ENCODE results near the gene RSPRY1. TPM values are rescaled to one million over a fixed set of nuclear protein-coding genes. Genes with fewer than 3 reads are reported as not detected.
"Not testable (repeated sequence)": the region's sequence is repeated elsewhere in the genome, so short reads cannot be mapped to it uniquely, and the experiment has no call there.

RSPRY1 gene
- total RNA-seq, 2 experiments from 2014 or later, result 32.6 to 33.7 TPM

DNA sequence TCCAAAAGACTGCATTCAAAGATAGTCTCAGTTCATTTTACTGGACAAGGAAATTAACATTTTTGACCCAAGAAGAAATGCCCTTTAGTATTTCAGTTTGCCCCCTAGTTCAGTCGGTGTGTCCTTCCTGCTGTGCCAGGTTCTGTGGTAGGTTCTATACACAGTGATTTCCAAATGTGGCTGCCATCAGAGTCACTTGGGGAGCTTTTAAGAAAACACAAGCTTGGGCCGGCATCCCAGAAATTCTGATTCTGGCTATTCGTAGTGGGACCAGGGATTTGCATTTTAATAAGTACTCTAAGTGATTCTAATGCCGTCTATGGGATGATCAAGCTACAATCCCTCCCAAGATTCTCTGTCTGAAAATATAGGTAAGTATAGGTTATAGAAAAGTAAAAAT is 10.2 kb downstream of the RSPRY1 start:
- Mint-ChIP-seq H3K27ac (no peak overlapping the region), H3K4me1 (peaks cover 12% of the 10 kb centered on the region), H3K36me3 (peaks cover 13% of the 10 kb centered on the region), H3K9me3 (ENCODE audit: low read depth) (no peaks in the 10 kb centered on the region), H3K4me3 (no peak overlapping the region), H3K27me3 (no peaks in the 10 kb centered on the region)
- DNase-seq (no peak), ATAC-seq (no peak)
- CTCF ChIA-PET, result interaction anchor here (1.2 kb wide), 1 partner anchor 9 kb away, joined by 3 read pairs; no protein-coding TSS in a partner anchor

DNA sequence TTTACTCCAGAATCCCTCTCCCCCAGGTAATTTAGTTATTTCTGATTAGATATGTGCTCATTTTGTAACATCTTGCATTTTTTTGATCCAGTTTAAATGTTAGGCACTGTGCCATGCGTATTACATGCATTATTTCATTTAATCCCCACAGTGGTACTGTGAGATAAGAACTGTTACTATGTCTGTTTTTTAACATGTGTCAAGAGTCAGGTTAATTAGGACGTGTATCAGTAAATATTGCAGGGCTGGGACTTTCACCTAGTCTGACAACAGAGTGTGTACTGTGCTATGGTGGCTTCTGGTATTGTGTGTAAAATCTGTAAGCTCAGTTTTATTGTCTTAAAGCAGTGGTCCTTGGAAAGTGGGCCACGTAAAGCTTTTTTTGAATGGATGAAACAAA is 10.6 kb downstream of the RSPRY1 start:
- Mint-ChIP-seq H3K27ac (no peak overlapping the region), H3K36me3 (peaks cover 13% of the 10 kb centered on the region)

DNA sequence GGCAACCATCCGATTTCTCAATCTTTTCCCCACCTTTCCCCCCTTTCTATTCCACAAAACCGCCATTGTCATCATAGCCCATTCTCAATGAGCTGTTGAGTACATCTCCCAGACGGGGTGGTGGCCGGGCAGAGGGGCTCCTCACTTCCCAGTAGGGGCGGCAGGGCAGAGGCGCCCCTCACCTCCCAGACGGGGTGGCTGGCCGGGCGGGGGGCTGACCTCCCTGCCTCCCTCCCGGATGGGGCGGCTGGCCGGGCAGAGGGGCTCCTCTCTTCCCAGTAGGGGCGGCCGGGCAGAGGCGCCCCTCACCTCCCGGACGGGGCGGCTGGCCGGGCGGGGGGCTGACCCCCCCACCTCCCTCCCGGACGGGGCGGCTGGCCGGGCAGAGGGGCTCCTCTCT is 14.2 kb downstream of the RSPRY1 start:
- ATAC-seq, H3K4me3 Mint-ChIP-seq, CTCF ChIA-PET: not testable (repeated sequence)

More for the DNA sequence above, 10.6 kb downstream of the RSPRY1 start:
- Mint-ChIP-seq H3K9me3 (ENCODE audit: low read depth) (no peaks in the 10 kb centered on the region), H3K27me3 (no peaks in the 10 kb centered on the region), H3K4me1 (peaks cover 12% of the 10 kb centered on the region), H3K4me3 (no peak overlapping the region)
- no peak for DNase-seq
- no peak for ATAC-seq
- CTCF ChIA-PET, result interaction anchor here (1.2 kb wide), 1 partner anchor 9 kb away, joined by 3 read pairs; no protein-coding TSS in a partner anchor

DNA sequence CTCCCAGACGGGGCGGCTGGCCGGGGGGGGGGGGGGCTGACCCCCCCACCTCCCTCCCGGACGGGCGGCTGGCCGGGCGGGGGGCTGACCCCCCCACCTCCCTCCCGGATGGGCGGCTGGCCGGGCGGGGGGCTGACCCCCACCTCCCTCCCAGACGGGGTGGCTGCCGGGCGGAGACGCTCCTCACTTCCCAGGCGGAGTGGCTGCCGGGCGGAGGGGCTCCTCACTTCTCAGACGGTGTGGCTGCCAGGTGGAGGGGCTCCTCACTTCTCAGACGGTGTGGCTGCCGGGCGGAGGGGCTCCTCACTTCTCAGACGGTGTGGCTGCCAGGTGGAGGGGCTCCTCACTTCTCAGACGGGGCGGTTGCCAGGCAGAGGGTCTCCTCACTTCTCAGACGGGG is 14.8 kb downstream of the RSPRY1 start:
- H3K27me3 Mint-ChIP-seq; DNase-seq; H3K4me1 Mint-ChIP-seq; ATAC-seq; H3K27ac Mint-ChIP-seq; H3K9me3 Mint-ChIP-seq (ENCODE audit: low read depth); CTCF ChIA-PET; H3K4me3 Mint-ChIP-seq: not testable (repeated sequence)
- H3K36me3 Mint-ChIP-seq, result peaks cover 19% of the 10 kb centered on the region

More for the DNA sequence above, 14.2 kb downstream of the RSPRY1 start:
- not testable (repeated sequence) for H3K4me1 Mint-ChIP-seq; H3K27me3 Mint-ChIP-seq; H3K9me3 Mint-ChIP-seq (ENCODE audit: low read depth); H3K27ac Mint-ChIP-seq; DNase-seq
- peaks cover 13% of the 10 kb centered on the region for H3K36me3 Mint-ChIP-seq

DNA sequence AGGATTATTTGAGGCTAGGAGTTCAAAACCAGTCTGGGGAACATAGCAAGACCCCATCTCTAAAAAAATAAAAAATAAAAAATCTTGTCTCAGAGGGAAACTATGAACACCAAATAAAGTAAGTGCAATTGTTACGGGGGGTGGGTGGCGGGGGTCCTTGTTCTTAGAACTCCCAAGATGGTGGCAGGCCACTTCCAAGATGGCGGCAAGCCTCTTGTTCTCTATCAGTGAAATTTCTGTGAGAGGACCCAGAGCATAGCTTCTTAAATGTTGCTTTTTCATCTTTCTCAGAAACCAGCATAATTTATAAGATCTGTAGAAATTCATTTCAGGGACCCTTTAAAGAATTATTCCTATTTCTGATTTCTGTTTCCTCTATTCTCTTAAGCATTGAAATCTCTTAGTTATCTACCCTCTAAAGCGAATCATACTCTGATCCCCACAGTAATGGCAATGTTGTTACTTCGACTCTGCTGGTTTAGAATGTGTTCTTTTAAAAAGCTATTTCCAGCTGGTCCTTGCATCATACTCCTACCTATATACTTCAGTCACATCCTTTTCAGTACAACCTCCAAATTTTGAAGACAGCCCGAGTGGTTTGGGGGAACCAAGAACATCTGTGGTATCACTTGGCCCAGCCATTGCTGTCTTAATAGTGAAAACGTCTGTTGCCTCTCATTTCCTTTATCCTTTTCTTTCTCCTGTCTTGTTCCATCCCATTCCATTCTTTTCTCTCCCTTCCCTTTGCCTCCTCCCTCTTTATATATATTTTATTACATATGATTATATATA is 16.2 kb downstream of the RSPRY1 start:
- H3K4me1 Mint-ChIP-seq, result no peaks in the 10 kb centered on the region
- no peak overlapping the region for H3K27ac Mint-ChIP-seq
- H3K27me3 Mint-ChIP-seq, result no peaks in the 10 kb centered on the region
- ATAC-seq (no peak), DNase-seq (no peak)
- H3K36me3 Mint-ChIP-seq, result peaks cover 27% of the 10 kb centered on the region
- no peak overlapping the region for H3K4me3 Mint-ChIP-seq
- no peaks in the 10 kb centered on the region for H3K9me3 Mint-ChIP-seq (ENCODE audit: low read depth)
- CTCF ChIA-PET, result no interaction called here

DNA sequence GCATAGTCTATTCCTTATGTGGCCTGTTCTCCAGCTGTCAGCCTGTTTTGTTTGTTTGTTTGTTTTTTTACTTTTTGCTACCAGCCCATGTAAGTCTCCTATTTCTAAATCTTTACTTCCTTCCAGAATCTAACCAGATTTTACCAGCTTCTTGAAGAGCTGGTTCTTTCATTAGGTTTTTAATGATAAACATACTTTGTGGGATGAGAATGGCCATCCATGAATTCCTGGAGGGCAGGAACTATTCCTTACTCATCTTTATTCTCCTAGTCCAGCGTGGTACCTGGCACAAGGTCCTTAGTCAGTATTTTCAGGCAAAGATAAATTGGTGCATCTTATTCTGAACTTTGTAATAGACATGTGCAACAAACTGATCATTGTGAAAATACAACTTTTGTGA is 17.3 kb downstream of the RSPRY1 start:
- H3K27ac Mint-ChIP-seq, result no peak overlapping the region
- H3K4me3 Mint-ChIP-seq, result no peak overlapping the region
- ATAC-seq, result no peak
- no peak for DNase-seq
- H3K9me3 Mint-ChIP-seq (ENCODE audit: low read depth), result no peaks in the 10 kb centered on the region
- CTCF ChIA-PET, result interaction anchor here (1.0 kb wide), 1 partner anchor 85 kb away, joined by 3 read pairs; no protein-coding TSS in a partner anchor
- H3K27me3 Mint-ChIP-seq, result no peaks in the 10 kb centered on the region
- H3K4me1 Mint-ChIP-seq, result no peaks in the 10 kb centered on the region
- peaks cover 33% of the 10 kb centered on the region for H3K36me3 Mint-ChIP-seq

DNA sequence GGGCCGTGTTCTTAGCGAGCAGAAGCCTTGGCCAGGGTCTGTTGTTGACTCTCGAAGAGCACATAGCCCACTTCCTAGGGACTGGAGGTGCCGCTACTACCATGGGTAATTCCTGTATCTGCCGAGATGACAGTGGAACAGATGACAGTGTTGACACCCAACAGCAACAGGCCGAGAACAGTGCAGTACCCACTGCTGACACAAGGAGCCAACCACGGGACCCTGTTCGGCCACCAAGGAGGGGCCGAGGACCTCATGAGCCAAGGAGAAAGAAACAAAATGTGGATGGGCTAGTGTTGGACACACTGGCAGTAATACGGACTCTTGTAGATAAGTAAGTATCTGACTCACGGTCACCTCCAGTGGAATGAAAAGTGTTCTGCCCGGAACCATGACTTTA is 18.5 kb downstream of the RSPRY1 start:
- ATAC-seq, result no peak
- H3K9me3 Mint-ChIP-seq (ENCODE audit: low read depth), result no peaks in the 10 kb centered on the region
- H3K27ac Mint-ChIP-seq, result no peak overlapping the region
- H3K4me3 Mint-ChIP-seq, result no peak overlapping the region
- CTCF ChIA-PET, result no interaction called here
- no peaks in the 10 kb centered on the region for H3K27me3 Mint-ChIP-seq
- no peaks in the 10 kb centered on the region for H3K4me1 Mint-ChIP-seq
- peaks cover 34% of the 10 kb centered on the region for H3K36me3 Mint-ChIP-seq
- DNase-seq, result no peak

DNA sequence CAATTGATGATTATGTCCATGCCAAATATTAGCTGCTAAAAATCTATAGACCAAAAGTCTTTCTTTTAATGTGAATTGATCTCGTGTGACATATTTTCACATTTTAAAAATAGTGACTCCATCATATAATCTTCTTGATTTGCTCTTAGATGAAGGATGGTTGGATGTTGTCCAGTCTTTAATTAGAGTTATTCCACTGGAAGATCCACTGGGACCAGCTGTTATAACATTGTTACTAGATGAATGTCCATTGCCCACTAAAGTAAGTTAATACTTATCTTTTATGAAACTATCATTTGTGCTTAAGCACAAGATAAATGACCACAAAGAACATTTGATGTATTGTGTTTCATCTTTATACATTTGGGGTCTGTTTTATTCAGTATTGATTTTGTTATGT is 22.8 kb downstream of the RSPRY1 start:
- no peak for DNase-seq
- ATAC-seq, result no peak
- Mint-ChIP-seq H3K27me3 (no peaks in the 10 kb centered on the region), H3K27ac (no peak overlapping the region), H3K4me3 (no peak overlapping the region), H3K36me3 (peaks cover 64% of the 10 kb centered on the region), H3K4me1 (no peaks in the 10 kb centered on the region), H3K9me3 (ENCODE audit: low read depth) (no peaks in the 10 kb centered on the region)
- CTCF ChIA-PET, result interaction anchor here (1.3 to 1.4 kb wide), 2 partner anchors 13 to 21 kb away, joined by 3 to 4 read pairs; no protein-coding TSS in a partner anchor

DNA sequence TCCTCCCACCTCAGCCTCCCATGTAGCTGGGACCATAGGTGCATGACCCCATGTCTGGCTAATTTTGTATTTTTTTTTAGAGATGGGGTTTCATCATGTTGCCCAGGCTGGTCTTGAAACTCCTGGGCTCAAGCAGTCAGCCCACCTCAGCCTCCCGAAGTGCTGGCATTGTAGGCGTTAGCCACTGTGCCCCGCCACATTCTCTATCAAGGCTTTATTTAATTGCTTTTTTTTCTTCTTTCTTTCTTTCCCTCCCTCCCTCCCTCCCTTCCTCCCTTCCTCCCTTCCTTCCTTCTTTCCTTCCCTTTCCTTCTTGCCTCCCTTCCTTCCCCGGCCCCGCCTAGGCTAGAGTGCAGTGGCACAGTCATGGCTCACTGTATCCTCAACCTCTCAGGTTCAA is 23.7 kb downstream of the RSPRY1 start:
- H3K4me1 Mint-ChIP-seq, result no peaks in the 10 kb centered on the region
- H3K4me3 Mint-ChIP-seq, result no peak overlapping the region
- H3K9me3 Mint-ChIP-seq (ENCODE audit: low read depth), result peaks cover under 1% of the 10 kb centered on the region
- H3K36me3 Mint-ChIP-seq, result peaks cover 69% of the 10 kb centered on the region
- no peak for DNase-seq
- CTCF ChIA-PET, result interaction anchor here (1.4 kb wide), 1 partner anchor 12 kb away, joined by 4 read pairs; no protein-coding TSS in a partner anchor
- no peak overlapping the region for H3K27ac Mint-ChIP-seq
- no peak for ATAC-seq
- H3K27me3 Mint-ChIP-seq, result no peaks in the 10 kb centered on the region

DNA sequence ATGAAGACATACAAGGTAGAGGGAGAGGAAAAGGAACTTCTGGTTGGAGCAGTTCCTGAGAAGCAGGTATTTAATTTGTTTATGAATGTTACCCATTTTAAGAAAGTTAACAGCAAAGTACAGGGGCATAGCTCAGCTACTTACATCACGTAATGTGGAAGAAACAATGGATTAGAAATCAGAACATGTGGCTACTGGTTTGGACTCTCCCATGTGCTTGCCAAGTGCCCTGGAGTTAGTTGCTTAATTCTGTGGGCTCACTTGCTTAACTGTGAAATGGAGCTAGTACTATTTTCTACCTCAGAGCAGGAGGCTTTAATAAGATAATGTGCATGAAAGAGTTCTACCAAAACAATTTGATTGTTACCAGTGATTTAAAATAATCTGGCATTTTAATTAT is 27.3 kb downstream of the RSPRY1 start:
- H3K36me3 Mint-ChIP-seq, result peaks cover 80% of the 10 kb centered on the region
- no peak for DNase-seq
- no peak overlapping the region for H3K27ac Mint-ChIP-seq
- peaks cover 22% of the 10 kb centered on the region for H3K9me3 Mint-ChIP-seq (ENCODE audit: low read depth)
- no peaks in the 10 kb centered on the region for H3K27me3 Mint-ChIP-seq
- CTCF ChIA-PET, result interaction anchor here (0.5 to 1.4 kb wide), 2 partner anchors 10 to 1122 kb away, joined by 4 to 6 read pairs; no protein-coding TSS in a partner anchor
- H3K4me1 Mint-ChIP-seq, result no peaks in the 10 kb centered on the region
- no peak for ATAC-seq
- H3K4me3 Mint-ChIP-seq, result no peak overlapping the region

DNA sequence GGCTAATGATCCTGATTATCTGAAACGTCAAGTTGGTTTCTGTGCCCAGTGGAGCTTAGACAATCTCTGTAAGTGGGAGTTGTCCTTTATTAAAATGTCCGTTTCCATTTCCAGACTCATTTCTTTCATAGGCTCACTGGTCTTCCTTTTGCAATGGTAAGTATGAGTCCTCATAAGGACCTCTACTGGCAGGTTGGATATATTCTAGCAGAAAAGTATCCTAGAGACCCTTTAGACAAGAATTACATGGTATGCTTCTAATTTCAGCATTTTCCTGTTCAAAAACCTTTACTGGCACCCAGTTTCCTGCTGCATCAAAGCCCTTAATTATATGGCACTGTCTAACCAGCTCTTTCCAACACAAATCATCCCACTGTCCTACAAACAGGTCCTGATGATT is 30.8 kb downstream of the RSPRY1 start:
- ATAC-seq (no peak), DNase-seq (no peak)
- Mint-ChIP-seq H3K27me3 (no peaks in the 10 kb centered on the region), H3K4me1 (no peaks in the 10 kb centered on the region), H3K4me3 (no peak overlapping the region), H3K36me3 (peaks cover 92% of the 10 kb centered on the region), H3K9me3 (ENCODE audit: low read depth) (peaks cover 30% of the 10 kb centered on the region), H3K27ac (no peak overlapping the region)
- CTCF ChIA-PET, result interaction anchor here (0.6 kb wide), 1 partner anchor 55 kb away, joined by 3 read pairs; no protein-coding TSS in a partner anchor

DNA sequence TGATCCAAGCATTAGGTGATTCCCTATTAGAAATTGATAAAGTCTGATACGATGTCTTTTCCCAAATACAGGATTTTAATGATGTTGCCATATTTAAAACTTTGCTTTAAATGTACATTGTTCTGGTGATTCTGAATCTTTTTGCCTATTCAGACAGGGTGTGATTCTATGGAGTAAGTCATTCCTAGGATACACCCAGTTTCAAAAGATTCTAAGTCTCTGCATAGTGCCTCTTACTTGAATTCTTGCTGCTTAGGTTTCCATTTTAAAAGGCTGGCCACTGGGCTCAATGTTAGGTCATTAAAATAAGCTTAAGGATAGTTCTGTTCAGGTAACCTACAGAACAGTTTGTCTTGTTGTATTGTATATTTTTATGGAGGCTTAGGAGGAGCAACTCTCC is 36.9 kb downstream of the RSPRY1 start:
- DNase-seq (no peak), ATAC-seq (no peak)
- CTCF ChIA-PET, result interaction anchor here (1.3 to 2.6 kb wide), 2 partner anchors 10 to 194 kb away, joined by 3 to 6 read pairs; no protein-coding TSS in a partner anchor
- Mint-ChIP-seq H3K27me3 (no peaks in the 10 kb centered on the region), H3K27ac (no peak overlapping the region), H3K9me3 (ENCODE audit: low read depth) (peaks cover 11% of the 10 kb centered on the region), H3K36me3 (peaks cover 84% of the 10 kb centered on the region), H3K4me3 (no peak overlapping the region), H3K4me1 (no peaks in the 10 kb centered on the region)

DNA sequence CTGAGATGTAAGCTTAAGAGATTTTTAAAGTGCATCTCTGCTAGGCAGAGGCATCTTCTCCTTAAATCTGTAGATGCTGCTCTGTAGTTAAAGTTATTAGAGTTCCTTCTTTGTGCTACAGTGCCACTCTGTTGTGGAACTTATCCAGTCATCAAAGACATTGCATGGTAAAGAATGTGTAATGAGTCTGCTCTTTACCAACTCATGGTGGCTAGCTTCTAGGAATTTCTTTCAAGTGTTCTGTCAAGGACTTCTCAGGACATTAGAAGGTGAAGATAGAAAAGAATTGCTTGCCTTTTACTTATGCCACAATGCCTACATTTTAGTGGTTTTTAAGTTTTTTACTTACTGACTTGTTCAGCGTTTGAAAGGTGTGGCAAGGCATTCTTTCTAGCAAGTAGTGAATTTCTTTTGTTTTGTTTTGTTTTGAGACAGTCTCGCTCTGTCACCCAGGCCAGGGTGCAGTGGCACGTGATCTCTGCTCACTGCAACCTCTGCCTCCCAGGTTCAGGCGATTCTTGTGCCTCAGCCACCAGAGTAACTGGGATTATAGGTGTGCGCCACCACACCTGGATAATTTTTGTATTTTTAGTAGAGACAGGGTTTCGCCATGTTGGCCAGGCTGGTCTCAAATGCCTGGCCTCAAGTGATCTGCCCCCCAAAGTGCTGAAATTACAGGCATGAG is 38.7 kb downstream of the RSPRY1 start:
- Mint-ChIP-seq H3K4me3 (no peak overlapping the region), H3K4me1 (no peaks in the 10 kb centered on the region), H3K27me3 (no peaks in the 10 kb centered on the region), H3K27ac (no peak overlapping the region), H3K36me3 (peaks cover 72% of the 10 kb centered on the region), H3K9me3 (ENCODE audit: low read depth) (peaks cover 2% of the 10 kb centered on the region)
- ATAC-seq (no peak), DNase-seq (no peak)
- CTCF ChIA-PET, result no interaction called here

DNA sequence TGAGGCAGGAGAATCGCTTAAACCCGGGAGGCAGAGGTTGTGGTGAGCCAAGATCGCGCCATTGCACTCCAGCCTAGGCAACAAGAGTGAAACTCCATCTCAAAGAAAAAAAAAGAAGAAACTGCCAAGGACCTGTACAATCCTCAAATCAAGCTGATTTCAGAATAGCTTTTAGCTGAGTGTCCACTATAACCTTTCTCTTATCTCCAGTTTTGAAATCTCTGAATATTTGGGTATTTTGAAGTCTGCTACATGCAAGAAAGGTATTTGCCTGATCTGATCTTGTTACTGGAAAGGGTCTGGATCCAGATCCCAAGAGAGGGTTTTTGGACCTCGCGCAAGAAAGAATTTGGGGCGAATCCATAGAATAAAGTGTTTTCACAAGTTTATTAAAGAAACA is 39.8 kb downstream of the RSPRY1 start:
- Mint-ChIP-seq H3K27me3 (no peaks in the 10 kb centered on the region), H3K36me3 (peaks cover 69% of the 10 kb centered on the region), H3K9me3 (ENCODE audit: low read depth) (no peaks in the 10 kb centered on the region), H3K4me1 (no peaks in the 10 kb centered on the region), H3K27ac (no peak overlapping the region), H3K4me3 (no peak overlapping the region)
- ATAC-seq (no peak), DNase-seq (no peak)
- CTCF ChIA-PET, result no interaction called here

All from activated CD8-positive, alpha-beta memory T cell treated with anti-CD3 and anti-CD28 coated beads, Interleukin-2, amount 10 ng/mL, durations not matched to agents 7 days and 5 days (primary cell).